Mesendoderm (in vitro differentiated cells): ENCODE measurements around the gene CIC.

ENCODE experiments used
- DNase-seq: peaks from one replicate; pipeline ENCODE4 v3.0.0; 2013
- H2AK5ac ChIP-seq: 2 replicates; pipeline ENCODE4 v1.6.1; 2013; ENCODE audit warnings: low read length, inconsistent platforms
- H2BK120ac ChIP-seq: 2 replicates; pipeline ENCODE4 v1.6.1; 2013; ENCODE audit warnings: low read depth, mild to moderate bottlenecking, low read length, moderate library complexity, mixed read lengths
- H2BK15ac ChIP-seq: replicated peaks from 2 replicates; pipeline ENCODE4 v1.6.1; 2013; ENCODE audit warnings: low read depth, mild to moderate bottlenecking, moderate library complexity
- H2BK5ac ChIP-seq: 2 replicates; pipeline ENCODE4 v1.6.1; 2013; ENCODE audit warnings: low read length, inconsistent platforms
- H3K18ac ChIP-seq: 2 replicates; pipeline ENCODE4 v1.6.1; 2013; ENCODE audit warnings: mild to moderate bottlenecking, low read length, mixed read lengths
- H3K23ac ChIP-seq: one replicate; pipeline ENCODE4 v1.6.1; 2013; ENCODE audit warnings: low read length
- H3K27ac ChIP-seq: 2 replicates; pipeline ENCODE4 v1.5.1; 2013; ENCODE audit warnings: low read depth, mild to moderate bottlenecking, inconsistent platforms, low read length, moderate library complexity
- H3K27me3 ChIP-seq: 2 replicates; pipeline ENCODE4 v1.6.1; 2013; ENCODE audit warnings: low read length, control low read depth, mild to moderate bottlenecking, inconsistent platforms; ENCODE audit not compliant: insufficient read depth, poor library complexity
- H3K36me3 ChIP-seq: 2 replicates; pipeline ENCODE4 v1.6.1; 2013; ENCODE audit warnings: low read length, inconsistent platforms; ENCODE audit not compliant: control insufficient read depth, insufficient read depth
- H3K4ac ChIP-seq: one replicate; pipeline ENCODE4 v1.6.1; 2013; ENCODE audit warnings: low read depth, mild to moderate bottlenecking, low read length, moderate library complexity
- H3K4me1 ChIP-seq: 2 replicates; pipeline ENCODE4 v1.6.1; 2013; ENCODE audit warnings: low read depth, low read length, inconsistent platforms; ENCODE audit not compliant: control insufficient read depth
- H3K4me2 ChIP-seq: 2 replicates; pipeline ENCODE4 v1.6.1; 2013; ENCODE audit warnings: low read length
- H3K4me3 ChIP-seq: 2 replicates; pipeline ENCODE4 v1.5.1; 2013; ENCODE audit warnings: mild to moderate bottlenecking, low read length
- H3K56ac ChIP-seq: one replicate; pipeline ENCODE4 v1.6.1; 2013; ENCODE audit warnings: low read length
- H3K79me1 ChIP-seq: 2 replicates; pipeline ENCODE4 v1.6.1; 2013; ENCODE audit warnings: low read length, inconsistent platforms
- H3K79me2 ChIP-seq: 2 replicates; pipeline ENCODE4 v1.6.1; 2013; ENCODE audit warnings: mild to moderate bottlenecking, low read length; ENCODE audit not compliant: control insufficient read depth, insufficient read depth
- H3K9ac ChIP-seq: 2 replicates; pipeline ENCODE4 v1.6.1; 2013; ENCODE audit warnings: low read length, inconsistent platforms
- H4K5ac ChIP-seq: one replicate; pipeline ENCODE4 v1.6.1; 2013; ENCODE audit warnings: low read length
- H4K8ac ChIP-seq: one replicate; pipeline ENCODE4 v1.6.1; 2013; ENCODE audit warnings: low read depth, mild to moderate bottlenecking, control low read depth, low read length, moderate library complexity
- WGBS: extraction: QIAGEN DNeasy Blood & Tissue Kit; methylation state at CpG from one replicate; pipeline ENCODE4 v1.1.7; 2013; ENCODE audit warnings: low lambda C conversion rate, missing lambda C conversion rate; ENCODE audit not compliant: insufficient coverage; ENCODE audit errors: extremely low coverage; 5-methylcytosine and 5-hydroxymethylcytosine counted together

CIC gene

GRCh38 chr19:42323473-42323851 is 54.4 kb downstream of the CIC start:
- Histone ChIP-seq H3K79me2 (peaks cover 3% of the 10 kb centered on the region), H3K56ac (peak overlapping the region; percentile 74), H3K4me2 (peak overlapping the region; percentile 29), H2BK15ac (no peak overlapping the region), H2BK120ac (no peak overlapping the region), H2BK5ac (no peak overlapping the region), H3K4me3 (no peak overlapping the region), H3K27ac (no peak overlapping the region), H3K23ac (peak overlapping the region; percentile 6), H3K18ac (no peak overlapping the region), H3K4ac (no peak overlapping the region), H4K5ac (no peak overlapping the region), H3K9ac (no peak overlapping the region), H3K27me3 (peaks cover 4% of the 10 kb centered on the region), H3K79me1 (peaks cover 13% of the 10 kb centered on the region), H2AK5ac (no peak overlapping the region), H3K36me3 (no peaks in the 10 kb centered on the region), H4K8ac (no peak overlapping the region), H3K4me1 (no peaks in the 10 kb centered on the region)
- WGBS = no CpG with 5 or more reads among the region's 29 CpGs
- peak; percentile 75 for DNase-seq

DNA sequence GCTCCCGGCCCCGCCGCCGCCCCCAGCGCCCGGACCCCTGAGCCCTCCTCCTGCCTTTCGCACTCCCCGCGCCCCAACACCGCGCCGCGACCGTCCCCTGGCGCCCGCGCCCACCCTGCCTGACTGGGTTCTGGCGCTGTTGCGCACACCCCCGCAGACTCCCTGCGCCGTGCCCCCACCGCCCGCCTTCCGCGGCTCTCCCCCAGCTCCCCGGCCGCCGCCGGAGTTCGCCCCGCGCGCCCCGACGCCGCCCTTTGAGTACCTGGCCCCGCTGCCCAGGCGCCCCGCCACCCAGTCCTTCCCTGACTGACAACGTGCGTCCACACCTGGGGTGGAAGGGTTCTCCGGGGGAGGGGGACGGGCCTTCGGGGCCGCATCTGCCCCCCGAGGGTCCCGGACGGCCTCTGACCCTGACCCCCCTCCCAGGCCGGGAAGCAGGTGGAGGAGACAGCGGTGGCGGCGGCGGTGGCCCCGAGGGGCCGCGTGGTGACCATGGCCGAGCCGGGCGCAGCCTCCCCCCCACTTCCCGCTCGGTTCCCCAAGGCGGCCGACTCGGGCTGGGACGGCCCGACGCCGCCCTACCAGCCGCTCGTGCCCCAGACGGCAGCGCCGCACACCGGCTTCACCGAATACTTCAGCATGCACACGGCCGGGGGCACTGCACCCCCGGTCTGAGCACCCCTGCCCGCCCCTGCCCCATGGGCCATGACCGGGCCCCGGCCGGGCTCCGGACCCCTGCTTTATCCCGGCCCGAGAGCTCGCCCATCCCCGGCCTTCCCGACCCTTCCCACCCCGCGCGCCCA is 55.0 kb downstream of the CIC start:
- H2AK5ac ChIP-seq = no peak overlapping the region
- no peak overlapping the region for H2BK15ac ChIP-seq
- no peak overlapping the region for H4K5ac ChIP-seq
- peak overlapping the region; percentile 74 for H3K56ac ChIP-seq
- no peak overlapping the region for H2BK120ac ChIP-seq
- peaks cover 13% of the 10 kb centered on the region for H3K79me1 ChIP-seq
- peak; percentile 21 for DNase-seq
- H3K18ac ChIP-seq = no peak overlapping the region
- H2BK5ac ChIP-seq = no peak overlapping the region
- peak overlapping the region; percentile 42 for H3K9ac ChIP-seq
- WGBS = no CpG with 5 or more reads among the region's 92 CpGs
- H3K4me2 ChIP-seq = peak overlapping the region; percentile 52
- no peaks in the 10 kb centered on the region for H3K36me3 ChIP-seq
- no peak overlapping the region for H3K4me3 ChIP-seq
- H3K4me1 ChIP-seq = no peaks in the 10 kb centered on the region
- no peak overlapping the region for H3K27ac ChIP-seq
- peaks cover 3% of the 10 kb centered on the region for H3K79me2 ChIP-seq
- H3K27me3 ChIP-seq = peaks cover 4% of the 10 kb centered on the region
- no peak overlapping the region for H4K8ac ChIP-seq
- no peak overlapping the region for H3K23ac ChIP-seq
- H3K4ac ChIP-seq = no peak overlapping the region

DNA sequence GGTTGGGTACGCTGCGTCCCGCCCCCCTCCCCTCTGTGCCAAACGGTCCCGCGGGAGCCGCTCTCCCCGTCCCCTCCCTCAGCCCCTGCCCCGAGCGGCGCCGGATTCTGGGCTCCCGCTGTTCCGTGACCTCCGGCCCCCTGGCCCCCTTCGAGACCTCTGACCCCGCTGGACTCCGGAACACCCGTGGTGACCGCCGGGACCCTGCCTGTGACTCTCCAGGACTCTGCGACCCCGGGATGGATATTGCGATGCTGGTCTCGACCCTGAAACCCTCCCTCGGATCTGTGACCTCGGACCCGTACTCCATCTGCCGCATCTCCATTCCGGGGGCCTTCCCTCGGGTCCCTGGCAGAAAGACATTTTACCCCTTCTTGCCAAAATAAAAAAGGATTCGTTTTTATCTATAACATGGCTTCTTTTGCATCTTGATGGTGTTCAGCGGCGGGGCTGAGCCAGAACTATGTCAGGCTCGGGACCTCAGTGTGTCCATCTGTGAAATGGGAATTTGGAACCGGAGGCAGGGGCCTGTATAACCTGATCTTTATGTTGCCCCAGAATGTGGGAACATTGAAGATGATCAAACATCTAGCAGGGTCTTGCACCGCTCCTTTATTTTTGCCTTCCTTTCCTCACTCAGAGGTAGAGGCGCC is 55.7 kb downstream of the CIC start:
- no peak overlapping the region for H3K4ac ChIP-seq
- peaks cover 3% of the 10 kb centered on the region for H3K79me2 ChIP-seq
- no peak overlapping the region for H3K27ac ChIP-seq
- no peak overlapping the region for H2BK5ac ChIP-seq
- peak overlapping the region; percentile 71 for H3K4me2 ChIP-seq
- H3K23ac ChIP-seq = peak overlapping the region; percentile 89
- peak overlapping the region; percentile 71 for H3K56ac ChIP-seq
- no peaks in the 10 kb centered on the region for H3K36me3 ChIP-seq
- H2BK15ac ChIP-seq = no peak overlapping the region
- H4K8ac ChIP-seq = no peak overlapping the region
- peak overlapping the region; percentile 19 for H3K4me3 ChIP-seq
- H2BK120ac ChIP-seq = no peak overlapping the region
- peak overlapping the region; percentile 59 for H3K9ac ChIP-seq
- H3K18ac ChIP-seq = no peak overlapping the region
- H3K79me1 ChIP-seq = peaks cover 13% of the 10 kb centered on the region
- H4K5ac ChIP-seq = no peak overlapping the region
- peaks cover 4% of the 10 kb centered on the region for H3K27me3 ChIP-seq
- DNase-seq = no peak
- WGBS = no CpG with 5 or more reads among the region's 38 CpGs
- H3K4me1 ChIP-seq = no peaks in the 10 kb centered on the region
- no peak overlapping the region for H2AK5ac ChIP-seq

GRCh38 chr19:42325308-42325895 is 56.4 kb downstream of the CIC start, which contains the start of gene MEGF8:
TSS of gene MEGF8 (plus strand) at chr19:42325635. CDS start at chr19:42326244, 609 bp downstream.
- Histone ChIP-seq H3K79me2 (peaks cover 3% of the 10 kb centered on the region), H3K79me1 (peaks cover 13% of the 10 kb centered on the region), H3K18ac (peak within 1 kb of the TSS; percentile 77), H3K4me2 (peak within 1 kb of the TSS; percentile 71), H2AK5ac (no peak within 1 kb of the TSS), H3K56ac (peak within 1 kb of the TSS; percentile 93), H3K4me3 (peak within 1 kb of the TSS; percentile 94), H3K27me3 (peaks cover 4% of the 10 kb centered on the region), H3K4me1 (no peaks in the 10 kb centered on the region), H3K36me3 (no peaks in the 10 kb centered on the region), H4K5ac (no peak within 1 kb of the TSS), H3K9ac (peak within 1 kb of the TSS; percentile 96), H2BK120ac (no peak within 1 kb of the TSS), H2BK5ac (no peak within 1 kb of the TSS), H2BK15ac (no peak within 1 kb of the TSS), H4K8ac (no peak within 1 kb of the TSS), H3K4ac (peak within 1 kb of the TSS; percentile 66), H3K23ac (peak within 1 kb of the TSS; percentile 89), H3K27ac (no peak within 1 kb of the TSS)
- no CpG with 5 or more reads among the region's 45 CpGs for WGBS
- peak; percentile 100 for DNase-seq

DNA sequence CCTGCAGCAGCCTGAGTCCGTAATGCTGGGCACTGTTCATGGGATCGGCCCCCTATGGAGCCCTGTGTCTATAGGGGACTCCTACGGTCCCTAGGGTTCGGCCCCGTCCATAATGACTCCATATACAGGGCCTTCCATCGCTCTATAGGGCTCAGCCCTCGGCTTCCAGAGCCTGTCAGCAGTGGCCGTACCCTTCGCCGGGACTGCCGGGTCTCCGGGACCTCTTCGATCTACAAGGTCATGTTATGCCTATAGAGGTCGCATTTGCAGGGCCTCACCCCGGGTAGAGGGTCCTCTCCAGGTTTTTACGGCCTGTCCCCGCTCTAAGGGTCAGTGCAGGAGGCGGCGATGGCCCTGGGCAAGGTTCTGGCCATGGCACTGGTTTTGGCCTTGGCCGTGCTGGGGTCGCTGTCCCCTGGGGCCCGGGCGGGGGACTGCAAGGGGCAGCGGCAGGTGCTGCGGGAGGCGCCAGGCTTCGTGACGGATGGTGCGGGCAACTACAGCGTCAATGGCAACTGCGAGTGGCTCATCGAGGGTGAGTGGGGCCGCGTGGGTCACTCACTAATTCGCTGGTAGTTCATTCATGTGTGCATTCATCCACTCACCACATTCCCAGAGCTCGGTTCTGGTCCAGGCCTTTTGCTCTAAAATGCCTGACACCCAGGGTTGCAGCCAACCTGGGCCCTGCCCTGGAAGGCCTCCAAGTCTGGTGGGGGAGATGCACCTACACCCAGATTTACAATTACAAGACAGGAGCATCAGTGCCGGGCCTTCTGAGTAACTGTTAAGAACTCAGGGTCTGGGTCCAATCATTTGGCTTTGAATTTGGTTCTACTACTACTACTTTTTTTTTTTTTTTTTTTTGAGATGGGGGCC is 57.1 kb downstream of the CIC start:
- Histone ChIP-seq H3K79me1 (peaks cover 13% of the 10 kb centered on the region), H4K5ac (no peak overlapping the region), H3K79me2 (peaks cover 3% of the 10 kb centered on the region), H4K8ac (no peak overlapping the region), H3K56ac (peak overlapping the region; percentile 93), H2AK5ac (no peak overlapping the region), H3K27ac (no peak overlapping the region), H3K4me1 (no peaks in the 10 kb centered on the region), H3K23ac (no peak overlapping the region), H3K4me3 (peak overlapping the region; percentile 94), H3K9ac (peak overlapping the region; percentile 96), H2BK15ac (no peak overlapping the region), H2BK5ac (no peak overlapping the region), H3K18ac (peak overlapping the region; percentile 77), H2BK120ac (no peak overlapping the region), H3K4me2 (peak overlapping the region; percentile 63), H3K4ac (peak overlapping the region; percentile 66), H3K27me3 (peaks cover 4% of the 10 kb centered on the region), H3K36me3 (no peaks in the 10 kb centered on the region)
- no CpG with 5 or more reads among the region's 37 CpGs for WGBS
- DNase-seq = peak; percentile 59
